Astrocyte of the spinal cord (primary cell): ENCODE results near the gene VCAN.

Experiments
- DNase-seq: peaks from one replicate; pipeline ENCODE4 v3.0.0; 2011; ENCODE audit warnings: low read depth, low spot score
- H3K4me3 ChIP-seq: 2 replicates; pipeline ENCODE4 v1.5.1; 2011; ENCODE audit warnings: low read depth, mild to moderate bottlenecking, low read length, moderate library complexity
- CTCF ChIP-seq: IDR thresholded peaks from 2 replicates; pipeline ENCODE4 v1.5.1; 2012; ENCODE audit warnings: low read depth, mild to moderate bottlenecking, low read length, inconsistent platforms
- in situ Hi-C: cut with HindIII; loops from 2 replicates; pipeline ENCODE4 v1.10.0; 2017; ENCODE audit warnings: low sequenced_read_pairs

The VCAN gene

GRCh38 chr5:83540783-83541182 is 69.2 kb downstream of the VCAN start:
- no peak for DNase-seq
- H3K4me3 ChIP-seq = no peak overlapping the region
- in situ Hi-C loops = no loop called here
- no peak for TF ChIP-seq CTCF

GRCh38 chr5:83542839-83543238 is 71.3 kb downstream of the VCAN start:
- DNase-seq = no peak
- no peak overlapping the region for H3K4me3 ChIP-seq
- TF ChIP-seq CTCF = no peak
- in situ Hi-C loops = no loop called here

- in situ Hi-C loops = no loop called here
- DNase-seq = no peak
- no peak overlapping the region for H3K4me3 ChIP-seq
- TF ChIP-seq CTCF = no peak
These were observed 72.4 kb downstream of the VCAN start for GRCh38 chr5:83543898-83544297.

- no peak overlapping the region for H3K4me3 ChIP-seq
- TF ChIP-seq CTCF = no peak
- no peak for DNase-seq
- in situ Hi-C loops = no loop called here
These were observed 75.6 kb downstream of the VCAN start for GRCh38 chr5:83547161-83547560.

- in situ Hi-C loops = no loop called here
- H3K4me3 ChIP-seq = no peak overlapping the region
- no peak for TF ChIP-seq CTCF
- no peak for DNase-seq
These were observed 76.3 kb downstream of the VCAN start for GRCh38 chr5:83547889-83548288.

- DNase-seq = peak; percentile 68
- no peak for TF ChIP-seq CTCF
- H3K4me3 ChIP-seq = no peak overlapping the region
- in situ Hi-C loops = no loop called here
These were observed 77.0 kb downstream of the VCAN start for GRCh38 chr5:83548581-83548980.

- TF ChIP-seq CTCF = no peak
- DNase-seq = no peak
- in situ Hi-C loops = no loop called here
- H3K4me3 ChIP-seq = no peak overlapping the region
These were observed 77.5 kb downstream of the VCAN start for GRCh38 chr5:83549076-83549475.
